ENCODE results near the gene TUT4. TPM values are rescaled to one million over a fixed set of nuclear protein-coding genes. Genes with fewer than 3 reads are reported as not detected.

TUT4 gene
- total and polyA plus RNA-seq, 2 donors (not counting 3 experiments of a cell fraction or from before 2014, with no cell fraction given), result 24.7 to 41.2 TPM

- Histone ChIP-seq H3K9ac (replicated peaks; ENCODE audit: extremely low read depth, insufficient read depth, low read length) (no peak overlapping the region), H3K4me3 (replicated peaks in 1 of 3; ENCODE audit: insufficient read depth in 1 of 3, low read depth in 1 of 3, low read length in 3 of 3) (no peak overlapping the region), H3K9me1 (replicated peaks; ENCODE audit: control insufficient read depth, extremely low read depth, insufficient read depth, low read length) (no peaks in the 10 kb centered on the region), H2AFZ (ENCODE audit: low read depth, low read length) (no peak overlapping the region), H4K20me1 (replicated peaks; ENCODE audit: control insufficient read depth, extremely low read depth, insufficient read depth, low read length) (no peaks in the 10 kb centered on the region), H3K79me2 (ENCODE audit: control insufficient read depth, insufficient read depth, low read length) (no peaks in the 10 kb centered on the region), H3K9me3 (replicated peaks; ENCODE audit: control insufficient read depth, insufficient read depth, low read length) (no peaks in the 10 kb centered on the region), H3K4me1 (ENCODE audit: control insufficient read depth, extremely low read depth, insufficient read depth, low read length) (no peaks in the 10 kb centered on the region), H3K27me3 (ENCODE audit: control insufficient read depth in 2 of 2, insufficient read depth in 2 of 2, low read length in 2 of 2) (no peaks in the 10 kb centered on the region), H3K36me3 (ENCODE audit: control insufficient read depth in 2 of 2, extremely low read depth in 1 of 2, insufficient read depth in 2 of 2, low read length in 2 of 2) (no peaks in the 10 kb centered on the region), H3K4me2 (ENCODE audit: insufficient read depth, low read length) (no peak overlapping the region), H3K27ac (ENCODE audit: insufficient read depth, low read depth, low read length) (no peak overlapping the region)
- BruUV-seq (replicated peaks), result no TSS peak
- DNase-seq (ENCODE audit: low read depth, low spot score) (no peak), FAIRE-seq (no peak)
- POLR2A ChIA-PET, result no interaction called here
- TF ChIP-seq POLR2A (IDR thresholded peaks at IDR 0.05; ENCODE audit: low read depth, low read length), result no peak
- no peak for TF ChIP-seq MYC (IDR thresholded peaks at IDR 0.05; ENCODE audit: low read depth, low read length)
- no peak for TF ChIP-seq JUN (IDR thresholded peaks at IDR 0.05; ENCODE audit: borderline replicate concordance, insufficient read depth, insufficient read length, low read depth)
- no peak for TF ChIP-seq MAX (IDR thresholded peaks at IDR 0.05; ENCODE audit: insufficient read depth, insufficient read length)
- no peak for TF ChIP-seq CTCF (IDR thresholded peaks at IDR 0.05; ENCODE audit: extremely low read depth in 1 of 2, insufficient read depth in 1 of 2, low read depth in 1 of 2, low read length in 2 of 2)
- TF ChIP-seq EZH2 (IDR thresholded peaks at IDR 0.05; ENCODE audit: borderline replicate concordance, low read depth, low read length, severe bottlenecking), result no peak
- dilution Hi-C loops (cut with MboI; ENCODE audit: extremely low pct_ligation_motif_present, low sequenced_read_pairs), result no loop called here
- CTCF ChIA-PET, result no interaction called here
- intact Hi-C loops (cut with micrococcal nuclease), result no loop called here
These were observed 75.9 kb downstream of the TUT4 start for GRCh38 chr1:52476943-52477342.

GRCh38 chr1:52474807-52475206, 78.1 kb downstream of the TUT4 start:
- H3K4me2 ChIP-seq (ENCODE audit: insufficient read depth, low read length), result no peak overlapping the region
- H4K20me1 ChIP-seq (replicated peaks; ENCODE audit: control insufficient read depth, extremely low read depth, insufficient read depth, low read length), result no peaks in the 10 kb centered on the region
- no TSS peak for BruUV-seq (replicated peaks)
- intact Hi-C loops (cut with micrococcal nuclease), result no loop called here
- POLR2A ChIA-PET, result no interaction called here
- H3K36me3 ChIP-seq (ENCODE audit: control insufficient read depth in 2 of 2, extremely low read depth in 1 of 2, insufficient read depth in 2 of 2, low read length in 2 of 2), result no peaks in the 10 kb centered on the region
- no peak for FAIRE-seq
- TF ChIP-seq JUN (IDR thresholded peaks at IDR 0.05; ENCODE audit: borderline replicate concordance, insufficient read depth, insufficient read length, low read depth) (no peak), CTCF (IDR thresholded peaks at IDR 0.05; ENCODE audit: extremely low read depth in 1 of 2, insufficient read depth in 1 of 2, low read depth in 1 of 2, low read length in 2 of 2) (no peak), GATA2 (IDR thresholded peaks at IDR 0.05; ENCODE audit: insufficient read depth, insufficient read length, low read depth, low read length) (no peak), POLR2AphosphoS5 (IDR thresholded peaks at IDR 0.05; ENCODE audit: insufficient read depth, low read depth, low read length) (no peak), POLR2A (IDR thresholded peaks at IDR 0.05; ENCODE audit: low read depth, low read length) (no peak), MAX (IDR thresholded peaks at IDR 0.05; ENCODE audit: insufficient read depth, insufficient read length) (no peak), MYC (IDR thresholded peaks at IDR 0.05; ENCODE audit: low read depth, low read length) (no peak), FOS (IDR thresholded peaks at IDR 0.05; ENCODE audit: borderline replicate concordance, insufficient read depth, low read length) (no peak), EZH2 (IDR thresholded peaks at IDR 0.05; ENCODE audit: borderline replicate concordance, low read depth, low read length, severe bottlenecking) (no peak)
- CTCF ChIA-PET, result interaction anchor here (0.9 to 1.3 kb wide), 2 partner anchors 11 kb away, joined by 4 read pairs; no protein-coding TSS in a partner anchor
- no peak overlapping the region for H3K9ac ChIP-seq (replicated peaks; ENCODE audit: extremely low read depth, insufficient read depth, low read length)
- no peak overlapping the region for H3K4me3 ChIP-seq (replicated peaks in 1 of 3; ENCODE audit: insufficient read depth in 1 of 3, low read depth in 1 of 3, low read length in 3 of 3)
- no peaks in the 10 kb centered on the region for H3K4me1 ChIP-seq (ENCODE audit: control insufficient read depth, extremely low read depth, insufficient read depth, low read length)
- no peak for DNase-seq (ENCODE audit: low read depth, low spot score)
- H3K9me3 ChIP-seq (replicated peaks; ENCODE audit: control insufficient read depth, insufficient read depth, low read length), result no peaks in the 10 kb centered on the region
- H3K27ac ChIP-seq (ENCODE audit: insufficient read depth, low read depth, low read length), result no peak overlapping the region
- no peaks in the 10 kb centered on the region for H3K27me3 ChIP-seq (ENCODE audit: control insufficient read depth in 2 of 2, insufficient read depth in 2 of 2, low read length in 2 of 2)
- dilution Hi-C loops (cut with MboI; ENCODE audit: extremely low pct_ligation_motif_present, low sequenced_read_pairs), result no loop called here
- no peaks in the 10 kb centered on the region for H3K9me1 ChIP-seq (replicated peaks; ENCODE audit: control insufficient read depth, extremely low read depth, insufficient read depth, low read length)
- H3K79me2 ChIP-seq (ENCODE audit: control insufficient read depth, insufficient read depth, low read length), result no peaks in the 10 kb centered on the region
- H2AFZ ChIP-seq (ENCODE audit: low read depth, low read length), result no peak overlapping the region

Measured in endothelial cell of umbilical vein (primary cell).